ENCODE measurements around the gene NUP37.
"Not testable (repeated sequence)": the region's sequence is repeated elsewhere in the genome, so short reads cannot be mapped to it uniquely, and the experiment has no call there.

NUP37 gene

DNA sequence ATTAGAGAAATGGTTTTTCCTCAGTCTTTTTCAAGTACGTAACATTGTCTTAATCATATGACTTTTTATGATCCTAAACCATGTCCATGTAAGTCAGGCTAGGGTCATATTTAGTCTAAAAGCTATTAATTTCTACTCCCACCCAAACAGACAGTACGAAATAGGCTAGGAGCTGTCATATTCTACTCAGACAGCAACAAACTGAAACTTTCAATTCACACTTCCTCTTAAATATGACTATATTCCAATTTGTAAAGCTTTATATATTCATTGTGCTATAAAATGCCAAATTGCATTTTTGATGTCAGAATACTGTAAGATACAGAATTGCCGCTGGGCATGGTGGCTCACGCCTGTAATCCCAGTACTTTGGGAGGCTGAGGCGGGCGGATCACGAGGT, 3.5 kb downstream of the NUP37 start:
- ATAC-seq, result no peak
- no peaks in the 10 kb centered on the region for H3K27me3 Mint-ChIP-seq
- no peak for DNase-seq
- H3K4me1 Mint-ChIP-seq, result peaks cover 21% of the 10 kb centered on the region
- H3K36me3 Mint-ChIP-seq (ENCODE audit: low read depth), result peaks cover 41% of the 10 kb centered on the region
- no peak overlapping the region for H3K4me3 Mint-ChIP-seq
- no peak overlapping the region for H3K27ac Mint-ChIP-seq
- H3K9me3 Mint-ChIP-seq, result no peaks in the 10 kb centered on the region

GRCh38 chr12:102114212-102114611, 5.7 kb downstream of the NUP37 start:
- peaks cover 11% of the 10 kb centered on the region for H3K4me1 Mint-ChIP-seq
- peaks cover 55% of the 10 kb centered on the region for H3K36me3 Mint-ChIP-seq (ENCODE audit: low read depth)
- no peak overlapping the region for H3K27ac Mint-ChIP-seq
- DNase-seq (no peak), ATAC-seq (no peak)
- no peaks in the 10 kb centered on the region for H3K9me3 Mint-ChIP-seq
- no peak overlapping the region for H3K4me3 Mint-ChIP-seq
- no peaks in the 10 kb centered on the region for H3K27me3 Mint-ChIP-seq

DNA sequence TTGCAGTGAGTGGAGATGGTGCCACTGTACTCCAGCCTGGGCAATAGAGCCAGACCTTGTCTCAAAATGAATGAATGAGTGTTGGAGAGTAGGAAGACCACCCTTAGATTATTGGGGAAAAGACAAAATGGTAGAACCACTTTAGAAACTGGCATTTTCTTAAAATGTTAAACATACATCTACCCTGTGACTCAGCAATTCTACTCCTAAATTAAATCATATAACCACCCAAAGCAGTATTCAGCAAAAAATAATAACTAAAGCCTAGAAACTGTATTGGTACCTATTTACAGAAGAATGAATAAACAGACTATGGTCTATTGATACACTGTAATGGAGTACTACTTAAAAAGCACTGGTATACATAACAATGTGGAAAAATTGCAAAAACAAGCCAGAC, 9.1 kb downstream of the NUP37 start:
- peaks cover 5% of the 10 kb centered on the region for H3K4me1 Mint-ChIP-seq
- DNase-seq, result no peak
- H3K27ac Mint-ChIP-seq, result no peak overlapping the region
- H3K4me3 Mint-ChIP-seq, result no peak overlapping the region
- no peak for ATAC-seq
- peaks cover 11% of the 10 kb centered on the region for H3K9me3 Mint-ChIP-seq
- H3K36me3 Mint-ChIP-seq (ENCODE audit: low read depth), result peaks cover 64% of the 10 kb centered on the region
- H3K27me3 Mint-ChIP-seq, result no peaks in the 10 kb centered on the region

DNA sequence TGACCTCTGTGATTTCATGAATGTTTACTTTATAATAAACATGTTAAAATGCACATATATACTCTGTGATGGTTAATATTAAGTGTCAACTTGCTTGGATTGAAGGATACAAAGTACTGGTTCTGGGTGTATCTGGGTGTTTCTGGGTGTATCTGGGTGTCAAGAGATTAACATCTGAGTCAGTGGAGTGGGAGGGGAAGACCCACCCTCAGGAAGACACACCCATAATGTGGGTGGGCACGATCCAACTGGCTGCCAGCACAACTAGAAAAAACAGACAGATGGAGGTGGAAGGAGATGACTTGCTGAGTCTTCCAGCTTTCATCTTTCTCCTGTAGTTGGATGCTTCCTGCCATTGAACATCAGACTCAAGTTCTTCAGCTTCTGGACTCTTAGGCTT, 11.9 kb downstream of the NUP37 start:
- Mint-ChIP-seq H3K36me3 (ENCODE audit: low read depth) (peaks cover 82% of the 10 kb centered on the region), H3K4me1 (peaks cover 2% of the 10 kb centered on the region), H3K27ac (no peak overlapping the region)

DNA sequence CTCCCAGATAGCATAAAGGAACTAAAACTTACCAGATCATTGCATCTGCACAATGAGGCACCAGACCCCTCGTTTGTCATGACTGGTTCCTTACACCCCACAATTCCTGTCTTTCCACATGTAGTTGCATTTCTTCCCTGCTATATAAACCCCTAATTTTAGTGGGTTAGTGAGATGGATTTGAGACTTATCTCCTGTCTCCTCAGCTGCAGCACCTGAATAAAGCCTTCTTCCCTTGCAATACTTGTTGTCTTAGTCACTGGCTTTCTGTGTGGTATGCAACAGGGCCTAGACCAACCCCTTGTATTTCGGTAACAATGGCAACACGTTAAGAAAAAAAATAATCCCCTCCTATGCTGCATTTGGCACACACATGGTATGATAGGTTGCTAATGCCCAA, 13.0 kb downstream of the NUP37 start:
- Mint-ChIP-seq H3K27me3 (no peaks in the 10 kb centered on the region), H3K36me3 (ENCODE audit: low read depth) (peaks cover 81% of the 10 kb centered on the region), H3K9me3 (peaks cover 11% of the 10 kb centered on the region), H3K4me1 (peaks cover 2% of the 10 kb centered on the region), H3K27ac (no peak overlapping the region), H3K4me3 (no peak overlapping the region)
- DNase-seq (no peak), ATAC-seq (no peak)

More for the DNA sequence above, 11.9 kb downstream of the NUP37 start:
- Mint-ChIP-seq H3K9me3 (peaks cover 11% of the 10 kb centered on the region), H3K4me3 (no peak overlapping the region), H3K27me3 (no peaks in the 10 kb centered on the region)
- DNase-seq, result no peak
- ATAC-seq, result no peak

DNA sequence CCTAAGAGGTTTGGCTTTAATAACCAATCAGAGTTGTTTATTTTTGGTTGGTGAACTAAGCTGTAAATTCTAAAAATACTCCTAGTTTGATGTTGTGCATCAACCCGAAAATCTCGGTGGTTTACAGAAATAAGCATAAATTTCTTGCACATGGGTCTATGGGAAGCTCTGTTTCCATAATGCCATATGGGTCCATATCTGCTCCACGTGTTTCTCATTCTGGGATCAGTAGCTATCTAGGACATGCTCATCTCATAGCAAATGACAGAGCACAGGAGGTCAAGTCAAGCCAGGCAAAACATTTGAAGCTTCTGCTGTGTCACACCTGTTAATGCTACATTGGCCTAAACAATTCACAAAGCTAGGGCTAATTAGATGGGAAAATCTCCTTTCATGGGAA, 23.1 kb downstream of the NUP37 start:
- H3K4me1 Mint-ChIP-seq, result no peaks in the 10 kb centered on the region
- no peak overlapping the region for H3K27ac Mint-ChIP-seq
- peaks cover 38% of the 10 kb centered on the region for H3K36me3 Mint-ChIP-seq (ENCODE audit: low read depth)
- H3K4me3 Mint-ChIP-seq, result no peak overlapping the region
- ATAC-seq (no peak), DNase-seq (no peak)
- H3K9me3 Mint-ChIP-seq, result no peaks in the 10 kb centered on the region
- H3K27me3 Mint-ChIP-seq, result no peaks in the 10 kb centered on the region

GRCh38 chr12:102095677-102096263, 24.1 kb downstream of the NUP37 start:
- DNase-seq (no peak), ATAC-seq (peak; percentile 46)
- Mint-ChIP-seq H3K36me3 (ENCODE audit: low read depth) (peaks cover 37% of the 10 kb centered on the region), H3K9me3 (no peaks in the 10 kb centered on the region), H3K27me3 (no peaks in the 10 kb centered on the region), H3K27ac (no peak overlapping the region), H3K4me3 (no peak overlapping the region), H3K4me1 (no peaks in the 10 kb centered on the region)

DNA sequence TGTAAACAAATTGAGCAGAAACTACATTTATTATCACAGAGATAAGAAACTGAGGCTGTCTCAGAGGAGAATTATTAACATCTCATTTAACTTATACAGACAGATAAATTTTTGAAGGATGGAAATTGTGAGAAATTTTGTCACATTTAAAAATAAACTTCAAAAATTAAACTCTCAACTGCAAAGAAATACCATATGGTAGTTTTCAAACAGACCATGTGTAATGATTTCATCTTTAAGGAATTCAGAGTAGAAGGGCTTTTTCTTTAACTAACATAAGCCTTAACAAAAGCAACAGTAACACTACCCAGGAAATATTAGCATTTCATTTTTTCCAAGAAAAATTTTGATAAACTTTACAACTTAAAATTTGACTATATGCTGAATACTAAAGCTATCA, 26.6 kb downstream of the NUP37 start:
- H3K9me3 Mint-ChIP-seq, result no peaks in the 10 kb centered on the region
- H3K4me3 Mint-ChIP-seq, result no peak overlapping the region
- ATAC-seq (no peak), DNase-seq (no peak)
- no peaks in the 10 kb centered on the region for H3K27me3 Mint-ChIP-seq
- no peaks in the 10 kb centered on the region for H3K4me1 Mint-ChIP-seq
- H3K27ac Mint-ChIP-seq, result no peak overlapping the region
- peaks cover 31% of the 10 kb centered on the region for H3K36me3 Mint-ChIP-seq (ENCODE audit: low read depth)

DNA sequence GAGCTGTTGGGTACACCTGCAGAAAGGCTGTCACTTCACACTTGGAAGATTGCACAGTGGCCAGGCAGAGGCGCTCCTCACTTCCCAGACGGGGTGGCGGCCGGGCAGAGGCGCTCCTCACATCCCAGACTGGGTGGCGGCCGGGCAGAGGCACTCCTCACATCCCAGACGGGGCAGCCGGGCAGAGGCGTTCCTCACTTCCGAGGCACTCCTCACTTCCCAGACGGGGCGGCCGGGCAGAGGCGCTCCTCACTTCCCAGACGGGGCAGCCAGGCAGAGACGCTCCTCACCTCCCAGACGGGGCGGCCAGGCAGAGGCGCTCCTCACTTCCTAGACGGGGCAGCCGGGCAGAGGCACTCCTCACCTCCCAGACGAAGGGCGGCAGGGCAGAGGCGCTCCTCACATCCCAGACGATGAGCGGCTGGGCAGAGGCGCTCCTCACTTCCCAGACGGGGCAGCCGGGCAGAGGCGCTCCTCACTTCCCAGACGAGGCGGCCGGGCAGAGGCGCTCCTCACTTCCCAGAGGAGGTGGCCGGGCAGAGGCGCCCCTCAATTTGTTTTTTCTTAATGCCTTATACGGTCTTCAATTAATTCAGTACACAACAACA, 30.6 kb downstream of the NUP37 start:
- not testable (repeated sequence) for H3K27me3 Mint-ChIP-seq, ATAC-seq, H3K4me3 Mint-ChIP-seq, H3K27ac Mint-ChIP-seq, DNase-seq, H3K4me1 Mint-ChIP-seq, H3K9me3 Mint-ChIP-seq
- H3K36me3 Mint-ChIP-seq (ENCODE audit: low read depth), result peaks cover 32% of the 10 kb centered on the region

- Mint-ChIP-seq H3K36me3 (ENCODE audit: low read depth) (peaks cover 35% of the 10 kb centered on the region), H3K4me3 (no peak overlapping the region), H3K9me3 (no peaks in the 10 kb centered on the region), H3K27ac (no peak overlapping the region), H3K27me3 (no peaks in the 10 kb centered on the region), H3K4me1 (no peaks in the 10 kb centered on the region)
- no peak for ATAC-seq
- DNase-seq, result no peak
Observed at GRCh38 chr12:102080842-102081241, 39.1 kb downstream of the NUP37 start.

DNA sequence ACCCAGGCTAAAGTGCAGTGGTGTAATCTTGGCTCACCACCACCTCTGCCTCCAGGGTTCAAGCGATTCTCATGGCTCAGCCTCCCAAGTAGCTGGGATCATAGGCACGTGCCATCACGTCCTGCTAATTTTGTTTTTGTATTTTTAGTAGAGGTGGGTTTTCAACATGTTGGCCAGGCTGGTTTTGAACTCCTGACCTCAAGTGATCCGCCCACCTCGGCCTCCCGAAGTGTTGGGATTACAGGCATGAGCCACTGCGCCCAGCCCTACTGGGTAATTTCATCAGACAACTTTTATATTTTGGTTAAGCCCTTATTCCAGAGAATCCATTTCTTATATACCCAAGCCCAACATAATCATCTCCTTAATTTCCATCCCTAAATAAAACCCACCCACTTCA, 47.8 kb downstream of the NUP37 start:
- not testable (repeated sequence) for H3K27me3 Mint-ChIP-seq, H3K27ac Mint-ChIP-seq, H3K4me1 Mint-ChIP-seq, H3K4me3 Mint-ChIP-seq, DNase-seq, ATAC-seq, H3K9me3 Mint-ChIP-seq
- peaks cover 32% of the 10 kb centered on the region for H3K36me3 Mint-ChIP-seq (ENCODE audit: low read depth)

DNA sequence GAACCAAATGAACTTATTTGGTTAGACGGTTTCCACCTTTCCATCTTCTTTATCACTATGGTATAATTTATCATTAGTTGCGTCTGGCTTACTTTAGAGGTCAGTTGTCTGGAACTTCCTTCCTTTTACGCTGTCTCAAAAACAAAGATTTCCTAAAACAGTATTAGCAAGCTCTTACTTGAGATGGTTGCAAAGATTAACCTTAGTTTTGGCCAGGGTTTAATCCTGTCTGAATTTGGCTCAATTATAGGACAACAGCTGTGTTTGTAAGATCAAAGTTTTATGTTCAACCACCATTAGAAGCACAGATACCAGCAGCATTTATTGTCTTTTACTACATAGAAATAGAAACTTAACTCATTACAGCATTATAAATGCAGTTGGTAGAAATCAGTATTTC, 50.2 kb downstream of the NUP37 start:
- H3K4me3 Mint-ChIP-seq, result no peak overlapping the region
- peaks cover 12% of the 10 kb centered on the region for H3K36me3 Mint-ChIP-seq (ENCODE audit: low read depth)
- H3K27me3 Mint-ChIP-seq, result no peaks in the 10 kb centered on the region
- H3K9me3 Mint-ChIP-seq, result no peaks in the 10 kb centered on the region
- no peak overlapping the region for H3K27ac Mint-ChIP-seq
- H3K4me1 Mint-ChIP-seq, result peaks cover 2% of the 10 kb centered on the region
- ATAC-seq (no peak), DNase-seq (no peak)

- Mint-ChIP-seq H3K9me3 (no peaks in the 10 kb centered on the region), H3K36me3 (ENCODE audit: low read depth) (no peaks in the 10 kb centered on the region), H3K4me3 (no peak overlapping the region), H3K27me3 (no peaks in the 10 kb centered on the region), H3K27ac (no peak overlapping the region), H3K4me1 (peaks cover 2% of the 10 kb centered on the region)
- DNase-seq, result no peak
- ATAC-seq, result no peak
Observed at GRCh38 chr12:102067574-102068258, 52.2 kb downstream of the NUP37 start.

DNA sequence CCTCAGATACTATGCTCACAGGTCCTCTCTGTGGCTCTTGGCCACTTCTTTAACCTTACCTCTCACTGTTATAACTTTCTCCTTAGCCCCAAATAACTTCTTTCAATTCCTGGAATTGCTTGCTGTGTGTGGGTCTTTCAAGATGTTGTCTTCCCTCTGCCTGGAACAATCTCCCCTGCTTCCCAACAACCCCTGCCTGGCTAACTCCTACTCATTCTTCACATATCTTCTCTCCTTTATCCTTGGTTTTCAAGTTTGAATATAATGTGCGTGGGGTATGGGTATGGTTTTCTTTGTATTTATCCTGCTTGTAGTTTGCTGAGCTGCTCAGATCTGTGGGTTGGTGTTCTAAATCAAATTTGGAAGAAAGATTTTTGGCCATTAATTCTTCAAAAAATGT, 55.4 kb downstream of the NUP37 start:
- Mint-ChIP-seq H3K27me3 (no peaks in the 10 kb centered on the region), H3K27ac (no peak overlapping the region), H3K4me1 (peaks cover 19% of the 10 kb centered on the region), H3K36me3 (ENCODE audit: low read depth) (no peaks in the 10 kb centered on the region), H3K9me3 (no peaks in the 10 kb centered on the region), H3K4me3 (no peak overlapping the region)
- ATAC-seq (no peak), DNase-seq (no peak)

DNA sequence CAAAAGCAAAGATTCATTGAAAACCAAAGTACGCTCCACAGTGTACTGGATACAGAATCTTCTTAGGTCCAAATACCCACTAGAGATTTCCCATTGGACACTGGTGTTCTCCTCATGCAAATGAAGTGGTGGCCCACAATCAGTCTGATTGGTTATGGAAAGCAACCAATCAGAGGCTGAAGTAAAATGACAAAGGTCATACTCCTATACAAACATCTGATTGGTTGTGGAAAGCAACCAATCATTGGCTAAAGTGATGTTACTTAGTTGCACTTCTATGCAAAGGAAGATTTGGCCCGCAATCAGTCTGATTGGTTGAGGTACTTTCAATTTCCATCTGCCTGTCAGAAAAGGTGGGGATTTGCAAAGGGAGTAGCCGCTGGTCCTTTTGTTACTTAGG, 56.8 kb downstream of the NUP37 start:
- Mint-ChIP-seq H3K27me3 (no peaks in the 10 kb centered on the region), H3K9me3 (no peaks in the 10 kb centered on the region), H3K4me1 (peaks cover 27% of the 10 kb centered on the region), H3K4me3 (no peak overlapping the region), H3K36me3 (ENCODE audit: low read depth) (peaks cover 6% of the 10 kb centered on the region), H3K27ac (no peak overlapping the region)
- no peak for DNase-seq
- no peak for ATAC-seq

Data from activated naive CD8-positive, alpha-beta T cell treated with anti-CD3 and anti-CD28 coated beads, Interleukin-2, amount 50 U/mL, for 24 hours (primary cell).